ENCODE data around the gene BCOR.

DNA sequence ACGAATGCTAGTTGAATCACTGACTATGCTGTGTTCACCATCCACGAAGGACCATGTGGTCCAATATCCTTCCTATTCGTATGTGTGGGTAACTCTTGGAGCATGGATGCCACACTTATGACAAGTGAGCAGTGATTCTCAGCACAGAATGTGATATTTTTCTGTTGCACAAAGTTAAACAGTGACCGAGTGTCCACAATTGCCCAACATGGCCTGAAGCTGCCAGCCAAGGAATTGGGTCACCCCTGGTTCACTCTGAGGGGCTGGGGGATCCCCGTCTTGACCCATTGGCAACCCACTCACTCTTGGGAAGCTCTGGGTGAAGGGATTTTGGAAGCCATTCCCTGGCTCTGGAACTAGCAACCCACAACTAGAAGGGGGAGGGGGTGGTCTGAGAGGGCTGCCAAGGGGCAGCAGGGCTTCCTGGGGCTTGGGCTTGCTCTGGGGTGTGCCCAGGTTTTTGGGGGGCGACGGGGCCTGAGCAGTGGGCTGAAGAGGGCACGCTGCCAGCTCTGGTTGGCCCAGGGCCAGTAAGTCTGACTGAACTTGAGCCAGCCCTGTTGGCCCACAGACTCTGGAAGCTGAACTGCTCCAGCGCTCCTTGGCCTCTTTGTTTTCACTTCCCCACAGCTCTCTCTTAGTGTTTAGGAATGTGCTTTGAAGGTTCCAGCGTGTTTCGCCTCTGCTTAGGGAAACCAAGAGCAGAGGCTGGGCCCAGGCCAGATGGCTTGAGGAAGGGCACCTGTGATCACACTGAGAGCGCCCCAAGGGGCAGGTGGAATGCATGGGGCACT, 43.1 kb upstream of the BCOR start:
- TF ChIP-seq GLIS3 (CRISPR knock-in tag; IDR thresholded peaks at IDR 0.05) = no peak
- TF ChIP-seq ARNTL (CRISPR knock-in tag; IDR thresholded peaks at IDR 0.05; ENCODE audit: borderline replicate concordance, low read depth) = no peak

Data from SK-N-SH treated with all-trans-retinoic acid at 6 μM for 48 hours (cell line).